A673 (cell line): ENCODE results near the gene TCF25. TPM values are rescaled to one million over a fixed set of nuclear protein-coding genes. Genes with fewer than 3 reads are reported as not detected.

ENCODE experiments used
- BruUV-seq: library from RNA; stranded (reverse); fragments of 400-500 nt; replicated peaks from 2 replicates; lab custom pipeline; 2021; lab: Mats Ljungman, UMichigan
- CTCF ChIA-PET: fragments of 300-600 bp; sonication (Branson Sonifier 250); formaldehyde crosslinking; loops from one replicate; lab custom pipeline; 2022; ENCODE audit warnings: antibody characterized with exemption; lab: Charles Lee
- POLR2A ChIA-PET: fragments of 300-600 bp; sonication (Branson Sonifier 250); formaldehyde crosslinking; loops from one replicate; lab custom pipeline; 2022; ENCODE audit warnings: antibody characterized with exemption; ENCODE audit not compliant: low non-redundant PET; lab: Charles Lee
- DNase-seq: peaks from one replicate; pipeline ENCODE4 v3.0.0-alpha.2; 2015; ENCODE audit warnings: low spot score
- H3K27ac ChIP-seq: fragments of 200-600 bp; sonication (generic); 2 replicates; pipeline ENCODE4 v1.5.1; 2016; ENCODE audit warnings: mixed run types, low read depth, mild to moderate bottlenecking, mixed read lengths, antibody characterized with exemption, low read length; ENCODE audit not compliant: poor library complexity, severe bottlenecking
- H3K27me3 ChIP-seq: fragments of 200-600 bp; sonication (generic); replicated peaks from 2 replicates; pipeline ENCODE4 v1.6.1; 2017; ENCODE audit warnings: mixed run types, low read depth, mild to moderate bottlenecking, mixed read lengths, antibody characterized with exemption, low read length; ENCODE audit not compliant: insufficient read depth, poor library complexity
- H3K36me3 ChIP-seq: fragments of 200-600 bp; sonication (generic); 2 replicates; pipeline ENCODE4 v1.6.1; 2016; ENCODE audit warnings: mixed run types, mild to moderate bottlenecking, mixed read lengths, antibody characterized with exemption, low read length; ENCODE audit not compliant: insufficient read depth, poor library complexity, severe bottlenecking
- H3K4me1 ChIP-seq: fragments of 200-600 bp; sonication (generic); 2 replicates; pipeline ENCODE4 v1.6.1; 2017; ENCODE audit warnings: mixed run types, mild to moderate bottlenecking, mixed read lengths, antibody characterized with exemption, low read length; ENCODE audit not compliant: insufficient read depth, poor library complexity, severe bottlenecking
- H3K4me3 ChIP-seq: fragments of 200-600 bp; sonication (generic); 2 replicates; pipeline ENCODE4 v1.5.1; 2016; ENCODE audit warnings: low read depth, mixed run types, mild to moderate bottlenecking, mixed read lengths, low read length; ENCODE audit not compliant: poor library complexity, severe bottlenecking
- H3K9me3 ChIP-seq: fragments of 200-600 bp; sonication (generic); 2 replicates; pipeline ENCODE4 v1.6.1; 2016; ENCODE audit warnings: mixed run types, low read depth, mild to moderate bottlenecking, mixed read lengths, antibody characterized with exemption, low read length; ENCODE audit not compliant: poor library complexity, severe bottlenecking
- CTCF ChIP-seq: fragments of 300-800, 200-600 bp; sonication (generic); conservative IDR thresholded peaks from 2 replicates; pipeline ENCODE4 v1.5.1; 2017; ENCODE audit warnings: low read depth, mild to moderate bottlenecking, antibody characterized with exemption, low read length, moderate library complexity, mixed read lengths
- EZH2 ChIP-seq: fragments of 200-600 bp; sonication (generic); IDR thresholded peaks from 2 replicates; pipeline ENCODE4 v1.6.1; 2017; ENCODE audit warnings: borderline replicate concordance, low read depth, mild to moderate bottlenecking, mixed read lengths, antibody characterized with exemption, low read length; ENCODE audit not compliant: poor library complexity, severe bottlenecking
- intact Hi-C: fragments of 100-400 bp; cut with micrococcal nuclease; formaldehyde crosslinking; loops from one replicate; pipeline ENCODE4 v1.10.0; 2022; ENCODE audit not compliant: unreplicated experiment
- total RNA-seq: library from RNA; stranded (reverse); gene quantifications from 2 replicates; pipeline ENCODE4 v1.2.3, GENCODE V29; 2021

Gene TCF25
- total RNA-seq, 1 experiment from 2014 or later: 190 TPM

GRCh38 chr16:89864527-89864820, 8.9 kb upstream of the TCF25 start:
- Histone ChIP-seq H3K36me3 (peaks cover 4% of the 10 kb centered on the region), H3K27me3 (no peaks in the 10 kb centered on the region), H3K9me3 (peaks cover 8% of the 10 kb centered on the region), H3K4me1 (no peaks in the 10 kb centered on the region), H3K27ac (no peak overlapping the region), H3K4me3 (no peak overlapping the region)
- no peak for DNase-seq
- ChIA-PET CTCF (no interaction called here), POLR2A (no interaction called here)
- no TSS peak for BruUV-seq
- TF ChIP-seq EZH2 (no peak), CTCF (no peak)
- intact Hi-C loops: loop anchor here (5.0 to 10.0 kb wide), 2 partner anchors 112 to 160 kb away; partner anchors contain the start of gene SPATA2L

- no peaks in the 10 kb centered on the region for H3K27me3 ChIP-seq
- H3K36me3 ChIP-seq: peaks cover 4% of the 10 kb centered on the region
- no TSS peak for BruUV-seq
- H3K4me3 ChIP-seq: no peak overlapping the region
- no peak overlapping the region for H3K27ac ChIP-seq
- POLR2A ChIA-PET: no interaction called here
- CTCF ChIA-PET: no interaction called here
- H3K9me3 ChIP-seq: peaks cover 8% of the 10 kb centered on the region
- no peak for DNase-seq
- intact Hi-C loops: loop anchor here (10.0 kb wide), 1 partner anchor 163 kb away; the partner anchor contains the start of gene SPATA2L
- no peak for TF ChIP-seq EZH2
- no peak for TF ChIP-seq CTCF
- peaks cover 4% of the 10 kb centered on the region for H3K4me1 ChIP-seq
Observed at GRCh38 chr16:89867918-89868317, 5.5 kb upstream of the TCF25 start.

- peaks cover 7% of the 10 kb centered on the region for H3K4me1 ChIP-seq
- TF ChIP-seq EZH2 (no peak), CTCF (no peak)
- H3K4me3 ChIP-seq: no peak overlapping the region
- peaks cover 7% of the 10 kb centered on the region for H3K36me3 ChIP-seq
- no peak for DNase-seq
- no TSS peak for BruUV-seq
- CTCF ChIA-PET: no interaction called here
- POLR2A ChIA-PET: no interaction called here
- intact Hi-C loops: loop anchor here (10.0 kb wide), 1 partner anchor 165 kb away; the partner anchor contains the start of gene SPATA2L
- no peak overlapping the region for H3K27ac ChIP-seq
- peaks cover 8% of the 10 kb centered on the region for H3K9me3 ChIP-seq
- no peaks in the 10 kb centered on the region for H3K27me3 ChIP-seq
Observed at GRCh38 chr16:89869911-89870310, 3.5 kb upstream of the TCF25 start.
